ENCODE measurements around the gene SEMA3E.

GRCh38 chr7:83419013-83419412 lies 229.9 kb downstream of the SEMA3E start:
- TF ChIP-seq CTCF (IDR thresholded peaks at IDR 0.05) (no peak), POLR2AphosphoS5 (IDR thresholded peaks at IDR 0.05) (no peak)
